K562 (cell line): Measurements from ENCODE around the gene CD84. TPM values are rescaled to one million over a fixed set of nuclear protein-coding genes. Genes with fewer than 3 reads are reported as not detected.

Source experiments
- ATAC-seq: fragments of 200-7000 bp; cut with Tn5 transposase; 3 replicates; pipeline ENCODE4 v1.9.1; 2020; ENCODE audit warnings: moderate library complexity
- BruUV-seq: library from RNA; stranded (reverse); fragments of 400-500 nt; replicated peaks from 2 replicates; lab custom pipeline; 2021; lab: Mats Ljungman, UMichigan
- CTCF ChIA-PET: fragments of 300-600 bp; formaldehyde crosslinking; extraction: SDS; loops from one replicate; lab custom pipeline; 2021; ENCODE audit warnings: low intra/inter-chr PET ratio; lab: Yijun Ruan, JAX
- POLR2A ChIA-PET: fragments of 300-600, 350-650 bp; sonication (Branson Sonifier 250); formaldehyde crosslinking; extraction: SDS; loops from one replicate; lab custom pipeline; 2021; ENCODE audit warnings: antibody characterized with exemption, inconsistent platforms; lab: Yijun Ruan, JAX
- DNase-seq, 4 experiments: peaks; one replicate each; pipeline versions ENCODE4 v3.0.0 to v3.0.0-alpha.2; 2011 to 2018; ENCODE audit warnings: low spot score in 3 of 4, mixed read lengths in 3 of 4; ENCODE audit errors: extremely low read depth in 1 of 4
- FAIRE-seq: peaks from 2 replicates; lab custom pipeline; 2011; peaks lifted over from hg19 to GRCh38; lab: Jason Lieb, UNC
- H2AFZ ChIP-seq: 2 replicates; pipeline ENCODE4 v1.6.0; 2011; ENCODE audit warnings: low read depth, low read length, control low read depth, inconsistent platforms
- H3K27ac ChIP-seq: fragments of 200-600 bp; 3 replicates; pipeline ENCODE4 v1.8.0; 2011; ENCODE audit warnings: low read depth, mild to moderate bottlenecking, control low read depth, inconsistent platforms, low read length, moderate library complexity, mixed read lengths; ENCODE audit errors: extremely low read depth
- H3K27me3 ChIP-seq, 2 experiments: fragments of 300-600 bp in 1 of 2; 2 replicates in 1 of 2; 3 replicates in 1 of 2; pipeline versions ENCODE4 v1.6.0 to v1.8.0; 2011; ENCODE audit warnings: inconsistent platforms in 2 of 2, low read length in 2 of 2, mild to moderate bottlenecking in 1 of 2, mixed read lengths in 1 of 2, moderate library complexity in 1 of 2; ENCODE audit not compliant: control insufficient read depth in 2 of 2, insufficient read depth in 2 of 2
- H3K36me3 ChIP-seq: fragments of 300-600 bp; 3 replicates; pipeline ENCODE4 v1.8.0; 2011; ENCODE audit warnings: mild to moderate bottlenecking, low read length, inconsistent platforms; ENCODE audit not compliant: control insufficient read depth, insufficient read depth
- H3K4me1 ChIP-seq, 2 experiments: fragments of 200-600 bp in 1 of 2; replicated peaks in 1 of 2; 2 replicates in 1 of 2; 3 replicates in 1 of 2; pipeline versions ENCODE4 v1.5.1 to v1.8.0; 2011; ENCODE audit warnings: inconsistent platforms in 2 of 2, low read length in 2 of 2, mild to moderate bottlenecking in 1 of 2, mixed read lengths in 1 of 2, moderate library complexity in 1 of 2; ENCODE audit not compliant: control insufficient read depth in 2 of 2, insufficient read depth in 2 of 2
- H3K4me2 ChIP-seq: 2 replicates; pipeline ENCODE4 v1.6.1; 2011; ENCODE audit warnings: low read length, control low read depth, inconsistent platforms, mixed read lengths; ENCODE audit not compliant: insufficient read depth
- H3K4me3 ChIP-seq: fragments of 200-600 bp; sonication (generic), shearing (Covaris generic); 2 replicates; pipeline ENCODE4 v1.5.1; 2016; ENCODE audit warnings: control low read depth, inconsistent platforms
- H3K79me2 ChIP-seq: fragments of 200-600 bp; 3 replicates; pipeline ENCODE4 v1.8.0; 2011; ENCODE audit warnings: low read length, inconsistent platforms; ENCODE audit not compliant: control insufficient read depth, insufficient read depth
- H3K9ac ChIP-seq, 2 experiments: 2 replicates each; pipeline versions ENCODE4 v1.6.0 to v1.6.1; 2011; ENCODE audit warnings: low read depth in 2 of 2, low read length in 2 of 2, control low read depth in 1 of 2, inconsistent platforms in 1 of 2, mild to moderate bottlenecking in 1 of 2, mixed read lengths in 1 of 2; ENCODE audit not compliant: insufficient read depth in 1 of 2
- H3K9me1 ChIP-seq: one replicate; pipeline ENCODE4 v1.6.0; 2011; ENCODE audit warnings: inconsistent platforms, mild to moderate bottlenecking, low read length, moderate library complexity; ENCODE audit not compliant: control insufficient read depth, insufficient read depth
- H3K9me3 ChIP-seq: replicated peaks from 2 replicates; pipeline ENCODE4 v1.5.1; 2011; ENCODE audit warnings: low read depth, low read length, inconsistent platforms; ENCODE audit not compliant: control insufficient read depth, insufficient read depth
- H4K20me1 ChIP-seq: replicated peaks from 2 replicates; pipeline ENCODE4 v1.6.1; 2011; ENCODE audit warnings: low read length, inconsistent platforms, mixed read lengths; ENCODE audit not compliant: control insufficient read depth, insufficient read depth
- ETV5 ChIP-seq: sonication (generic); formaldehyde crosslinking; IDR thresholded peaks from 2 replicates; pipeline ENCODE4 v1.4.0; 2020; ENCODE audit warnings: low read depth, mild to moderate bottlenecking, missing genetic modification reagents
- FOSL1 ChIP-seq: fragments of 200-800 bp; sonication (Bioruptor generic); conservative IDR thresholded peaks from 2 replicates; pipeline ENCODE4 v1.6.1; 2016; ENCODE audit warnings: missing genetic modification characterization, missing compliant biosample characterization
- POLR3G ChIP-seq: IDR thresholded peaks from 2 replicates; pipeline ENCODE4 v1.6.1; 2011; ENCODE audit not compliant: insufficient read length, insufficient replicate concordance; ENCODE audit errors: extremely low read depth
- SFPQ ChIP-seq: fragments of 200-400 bp; formaldehyde crosslinking; IDR thresholded peaks from 2 replicates; pipeline ENCODE4 v1.6.1; 2017; ENCODE audit warnings: mild to moderate bottlenecking, low read depth, low read length, moderate library complexity
- SMARCC2 ChIP-seq: fragments of 450-650 bp; IDR thresholded peaks from 2 replicates; pipeline ENCODE4 v1.6.1; 2017; ENCODE audit warnings: antibody characterized with exemption, moderate library complexity, mild to moderate bottlenecking, low read depth
- ZEB2 ChIP-seq: fragments of 450-650 bp; IDR thresholded peaks from 2 replicates; pipeline ENCODE4 v1.6.1; 2016
- ZNF507 ChIP-seq: conservative IDR thresholded peaks from 2 replicates; pipeline ENCODE4 v1.6.1; 2017; ENCODE audit warnings: missing genetic modification characterization, missing compliant biosample characterization
- ZNF57 ChIP-seq: fragments of 450-650 bp; formaldehyde crosslinking; IDR thresholded peaks from 2 replicates; pipeline ENCODE4 v1.4.0; 2020; ENCODE audit warnings: mild to moderate bottlenecking, moderate library complexity
- WGBS: fragments of 100-300 bp; shearing (Covaris generic); methylation state at CpG from one replicate; pipeline ENCODE4 v1.1.6; 2016; ENCODE audit warnings: low coverage, mixed read lengths; ENCODE audit not compliant: insufficient coverage; ENCODE audit errors: missing lambda C conversion rate; 5-methylcytosine and 5-hydroxymethylcytosine counted together
- in situ Hi-C: fragments of 300-500 bp; cut with MboI; formaldehyde crosslinking; loops from 4 replicates; pipeline ENCODE4 v1.15.0; 2018; ENCODE audit warnings: inconsistent platforms, mixed read lengths
- intact Hi-C: fragments of 100-400 bp; cut with micrococcal nuclease; formaldehyde crosslinking; loops from 2 replicates; pipeline ENCODE4 v1.14.2; 2022
- polyA plus RNA-seq, 8 experiments: library from polyadenylated mRNA; depleted of rRNA in 4 of 8; stranded (reverse) in 5 of 8; unstranded in 3 of 8; fragments of >200 nt; fragmentation: Nextera tagmentation in 2 of 8; fragmentation: Illumina TruSeq in 1 of 8; extraction: Ambion mirVana in 2 of 8; extraction: Trizol in 1 of 8; gene quantifications; 2 replicates each; pipeline versions ENCODE4 v1.2.1 to v1.2.3, GENCODE V29; 2011 to 2014; ENCODE audit warnings: inconsistent platforms in 1 of 8, missing spikeins in 1 of 8
- total RNA-seq, 7 experiments: library from RNA; depleted of rRNA in 6 of 7; stranded (reverse); fragments of >200 nt in 6 of 7; fragmentation: Illumina TruSeq in 2 of 7; extraction: Trizol in 2 of 7; gene quantifications; 2 replicates each; pipeline versions ENCODE4 v1.2.1 to v1.2.3, GENCODE V29; 2011 to 2021; ENCODE audit warnings: low replicate concordance in 1 of 7
- TF ChIP-seq, protein P1 (sequence below): sonication (generic); formaldehyde crosslinking; IDR thresholded peaks from 2 replicates; pipeline ENCODE4 v1.4.0; 2020; ENCODE audit warnings: mild to moderate bottlenecking, missing genetic modification reagents
- TF ChIP-seq, protein P2 (sequence below): sonication (generic); formaldehyde crosslinking; IDR thresholded peaks from 2 replicates; pipeline ENCODE4 v1.8.1; 2023; ENCODE audit warnings: mild to moderate bottlenecking, missing genetic modification reagents
- TF ChIP-seq, protein P3 (sequence below): fragments of 250-450 bp; sonication (Bioruptor Pico); IDR thresholded peaks from 2 replicates; pipeline ENCODE4 v1.5.0; 2022; ENCODE audit warnings: mild to moderate bottlenecking

Gene CD84
- total and polyA plus RNA-seq, 9 of the 15 experiments (the other 6 are each of a cell fraction or from before 2014, with no cell fraction given) = 0.82 to 6.8 (median 2.0) TPM

GRCh38 chr1:160496334-160496733, 83.0 kb downstream of the CD84 start:
- peak overlapping the region; percentile 71 for H2AFZ ChIP-seq
- WGBS = 37% methylated on average over 4 of the region's 4 CpGs
- in situ Hi-C loops = no loop called here
- H3K79me2 ChIP-seq = no peaks in the 10 kb centered on the region
- H3K36me3 ChIP-seq = no peaks in the 10 kb centered on the region
- H3K4me3 ChIP-seq = no peak overlapping the region
- H3K9me3 ChIP-seq = peaks cover 4% of the 10 kb centered on the region
- ChIA-PET POLR2A (interaction anchor here (0.6 kb wide), 1 partner anchor 26 kb away, joined by 4 read pairs; no protein-coding TSS in a partner anchor), CTCF (no interaction called here)
- TF ChIP-seq ZEB2 = no peak
- TF ChIP-seq, protein P1, sequence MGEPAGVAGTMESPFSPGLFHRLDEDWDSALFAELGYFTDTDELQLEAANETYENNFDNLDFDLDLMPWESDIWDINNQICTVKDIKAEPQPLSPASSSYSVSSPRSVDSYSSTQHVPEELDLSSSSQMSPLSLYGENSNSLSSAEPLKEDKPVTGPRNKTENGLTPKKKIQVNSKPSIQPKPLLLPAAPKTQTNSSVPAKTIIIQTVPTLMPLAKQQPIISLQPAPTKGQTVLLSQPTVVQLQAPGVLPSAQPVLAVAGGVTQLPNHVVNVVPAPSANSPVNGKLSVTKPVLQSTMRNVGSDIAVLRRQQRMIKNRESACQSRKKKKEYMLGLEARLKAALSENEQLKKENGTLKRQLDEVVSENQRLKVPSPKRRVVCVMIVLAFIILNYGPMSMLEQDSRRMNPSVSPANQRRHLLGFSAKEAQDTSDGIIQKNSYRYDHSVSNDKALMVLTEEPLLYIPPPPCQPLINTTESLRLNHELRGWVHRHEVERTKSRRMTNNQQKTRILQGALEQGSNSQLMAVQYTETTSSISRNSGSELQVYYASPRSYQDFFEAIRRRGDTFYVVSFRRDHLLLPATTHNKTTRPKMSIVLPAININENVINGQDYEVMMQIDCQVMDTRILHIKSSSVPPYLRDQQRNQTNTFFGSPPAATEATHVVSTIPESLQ (CRISPR knock-in tag) = no peak
- no peak for TF ChIP-seq ETV5 (CRISPR knock-in tag)
- TF ChIP-seq ZNF57 (CRISPR knock-in tag) = no peak
- no peak for TF ChIP-seq SFPQ
- TF ChIP-seq, protein P2, sequence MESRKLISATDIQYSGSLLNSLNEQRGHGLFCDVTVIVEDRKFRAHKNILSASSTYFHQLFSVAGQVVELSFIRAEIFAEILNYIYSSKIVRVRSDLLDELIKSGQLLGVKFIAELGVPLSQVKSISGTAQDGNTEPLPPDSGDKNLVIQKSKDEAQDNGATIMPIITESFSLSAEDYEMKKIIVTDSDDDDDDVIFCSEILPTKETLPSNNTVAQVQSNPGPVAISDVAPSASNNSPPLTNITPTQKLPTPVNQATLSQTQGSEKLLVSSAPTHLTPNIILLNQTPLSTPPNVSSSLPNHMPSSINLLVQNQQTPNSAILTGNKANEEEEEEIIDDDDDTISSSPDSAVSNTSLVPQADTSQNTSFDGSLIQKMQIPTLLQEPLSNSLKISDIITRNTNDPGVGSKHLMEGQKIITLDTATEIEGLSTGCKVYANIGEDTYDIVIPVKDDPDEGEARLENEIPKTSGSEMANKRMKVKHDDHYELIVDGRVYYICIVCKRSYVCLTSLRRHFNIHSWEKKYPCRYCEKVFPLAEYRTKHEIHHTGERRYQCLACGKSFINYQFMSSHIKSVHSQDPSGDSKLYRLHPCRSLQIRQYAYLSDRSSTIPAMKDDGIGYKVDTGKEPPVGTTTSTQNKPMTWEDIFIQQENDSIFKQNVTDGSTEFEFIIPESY (CRISPR knock-in tag) = no peak
- TF ChIP-seq, protein P3, sequence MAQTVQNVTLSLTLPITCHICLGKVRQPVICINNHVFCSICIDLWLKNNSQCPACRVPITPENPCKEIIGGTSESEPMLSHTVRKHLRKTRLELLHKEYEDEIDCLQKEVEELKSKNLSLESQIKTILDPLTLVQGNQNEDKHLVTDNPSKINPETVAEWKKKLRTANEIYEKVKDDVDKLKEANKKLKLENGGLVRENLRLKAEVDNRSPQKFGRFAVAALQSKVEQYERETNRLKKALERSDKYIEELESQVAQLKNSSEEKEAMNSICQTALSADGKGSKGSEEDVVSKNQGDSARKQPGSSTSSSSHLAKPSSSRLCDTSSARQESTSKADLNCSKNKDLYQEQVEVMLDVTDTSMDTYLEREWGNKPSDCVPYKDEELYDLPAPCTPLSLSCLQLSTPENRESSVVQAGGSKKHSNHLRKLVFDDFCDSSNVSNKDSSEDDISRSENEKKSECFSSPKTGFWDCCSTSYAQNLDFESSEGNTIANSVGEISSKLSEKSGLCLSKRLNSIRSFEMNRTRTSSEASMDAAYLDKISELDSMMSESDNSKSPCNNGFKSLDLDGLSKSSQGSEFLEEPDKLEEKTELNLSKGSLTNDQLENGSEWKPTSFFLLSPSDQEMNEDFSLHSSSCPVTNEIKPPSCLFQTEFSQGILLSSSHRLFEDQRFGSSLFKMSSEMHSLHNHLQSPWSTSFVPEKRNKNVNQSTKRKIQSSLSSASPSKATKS (CRISPR knock-in tag) = no peak
- no peak for TF ChIP-seq ZNF507 (tag)
- no peak for TF ChIP-seq POLR3G
- TF ChIP-seq SMARCC2 = no peak
- no peak for TF ChIP-seq FOSL1 (tag)
- H3K9ac ChIP-seq = no peak overlapping the region
- 0 out of 5 replicates have a peak, but pooled peaks cover 0 to 4% of the 10 kb centered on the region in 2 experiments for H3K4me1 ChIP-seq
- DNase-seq = no peak
- no peaks in the 10 kb centered on the region for H4K20me1 ChIP-seq
- no peak overlapping the region for H3K4me2 ChIP-seq
- H3K27ac ChIP-seq = no peak overlapping the region
- intact Hi-C loops = loop anchor here (5.0 kb wide), 1 partner anchor 46 kb away; no protein-coding TSS in a partner anchor
- FAIRE-seq = no peak
- H3K27me3 ChIP-seq = no peaks in the 10 kb centered on the region
- no peaks in the 10 kb centered on the region for H3K9me1 ChIP-seq
- no TSS peak for BruUV-seq
- ATAC-seq = no peak
